Measurements from ENCODE around the gene CIAO1. TPM values are rescaled to one million over a fixed set of nuclear protein-coding genes. Genes with fewer than 3 reads are reported as not detected.

The CIAO1 gene
- total and polyA plus RNA-seq, 2 of the 4 experiments (the other 2 are of a cell fraction), result 81.1 to 94.3 TPM

GRCh38 chr2:96241900-96242611 lies 24.0 kb upstream of the CIAO1 start:
- Histone ChIP-seq H3K4ac (ENCODE audit: low read depth, low read length) (peak overlapping the region; percentile 80), H3K79me1 (ENCODE audit: low read depth in 1 of 2, low read length in 2 of 2) (peaks cover 0 to 4% of the 10 kb centered on the region in 2 experiments; a peak in 1 of 4 replicates), H3K4me3 (ENCODE audit: insufficient read depth, low read depth, low read length) (no peak overlapping the region), H3K9me3 (ENCODE audit: control insufficient read depth, insufficient read depth, low read length) (peaks cover 2% of the 10 kb centered on the region; the same call in 1 of the 2 replicates), H2AK9ac (replicated peaks; ENCODE audit: low read depth, low read length, poor library complexity) (no peak overlapping the region), H3K36me3 (ENCODE audit: control insufficient read depth, insufficient read depth, low read length) (peaks cover 4% of the 10 kb centered on the region), H2AK5ac (ENCODE audit: low read depth, low read length) (no peak overlapping the region; the same call in 1 of the 2 replicates), H3K4me1 (ENCODE audit: control insufficient read depth, insufficient read depth, low read length) (peaks cover 3% of the 10 kb centered on the region; the same call in 1 of the 2 replicates), H4K20me1 (ENCODE audit: insufficient read depth, low read length) (no peaks in the 10 kb centered on the region), H2BK20ac (ENCODE audit: low read depth, low read length) (peak overlapping the region; percentile 24; the same call in 1 of the 2 replicates), H3K14ac (replicated peaks; ENCODE audit: low read depth, low read length) (peak overlapping the region; percentile 61; the same call in 1 of the 2 replicates), H3K23ac (ENCODE audit: low read depth, low read length) (peak overlapping the region; percentile 21; the same call in 1 of the 2 replicates), H2AFZ (replicated peaks; ENCODE audit: low read length, poor library complexity) (peak overlapping the region; percentile 44), H4K8ac (ENCODE audit: low read depth in 2 of 2, low read length in 2 of 2) (peak overlapping the region; percentile 73 to 92), H3K27ac (ENCODE audit: insufficient read depth, low read length) (peak overlapping the region; percentile 22; the same call in 1 of the 2 replicates), H2BK120ac (ENCODE audit: low read depth, low read length) (peak overlapping the region; percentile 32; the same call in 1 of the 2 replicates), H4K91ac (ENCODE audit: insufficient read depth, low read depth, low read length) (0 out of 2 replicates have a peak overlapping the region, but pooled peaks have one; percentile 0), H2BK15ac (ENCODE audit: low read depth, low read length) (peak overlapping the region; percentile 60; the same call in 1 of the 3 replicates), H3K9ac (ENCODE audit: low read depth, low read length) (no peak overlapping the region), H3K27me3 (ENCODE audit: control insufficient read depth, insufficient read depth, low read length) (no peaks in the 10 kb centered on the region), H4K5ac (ENCODE audit: low read depth, low read length) (peak overlapping the region; percentile 77; the same call in 1 of the 2 replicates), H3K18ac (ENCODE audit: low read depth, low read length) (peak overlapping the region; percentile 17; the same call in 1 of the 2 replicates), H3K56ac (ENCODE audit: extremely low read depth, insufficient read depth, low read length) (no peak overlapping the region; the same call in 1 of the 2 replicates), H3K4me2 (ENCODE audit: low read depth, low read length) (peak overlapping the region; percentile 9; the same call in 1 of the 2 replicates), H3K9me1 (ENCODE audit: insufficient read depth, low read length) (peaks cover 14% of the 10 kb centered on the region; the same call in 1 of the 2 replicates), H2BK5ac (ENCODE audit: low read depth, low read length, poor library complexity, severe bottlenecking) (peak overlapping the region; percentile 27)
- BruUV-seq (replicated peaks), result no TSS peak
- intact Hi-C loops (cut with micrococcal nuclease), result no loop called here
- ATAC-seq (ENCODE audit: low read depth) (peak; percentile 95), DNase-seq (peak; percentile 86)
- ChIA-PET POLR2A (ENCODE audit: unreplicated experiment) (interaction anchor here (0.5 kb wide), 1 partner anchor 79 kb away, joined by 3 read pairs; no protein-coding TSS in a partner anchor), CTCF (no interaction called here)
- TF ChIP-seq NFE2L2 (IDR thresholded peaks at IDR 0.05; ENCODE audit: low read depth, low read length) (no peak), MAZ (IDR thresholded peaks at IDR 0.05; ENCODE audit: borderline replicate concordance, low read depth, low read length) (0 out of 2 replicates have a peak, but pooled peaks have one; percentile 16), CEBPB (IDR thresholded peaks at IDR 0.05; ENCODE audit: low read depth, low read length) (peak; percentile 82), MXI1 (IDR thresholded peaks at IDR 0.05; ENCODE audit: borderline replicate concordance, low read depth, low read length) (no peak), BHLHE40 (IDR thresholded peaks at IDR 0.05; ENCODE audit: low read depth, low read length) (no peak), ELK1 (IDR thresholded peaks at IDR 0.05; ENCODE audit: borderline replicate concordance, low read depth, low read length) (no peak), FOS (IDR thresholded peaks at IDR 0.05; ENCODE audit: low read depth, low read length) (no peak), RFX5 (IDR thresholded peaks at IDR 0.05; ENCODE audit: low read depth, low read length) (no peak), MAFK (IDR thresholded peaks at IDR 0.05; ENCODE audit: low read depth, low read length) (no peak), CTCF (conservative IDR thresholded peaks at IDR 0.05; ENCODE audit: low read depth, low read length) (no peak), RAD21 (IDR thresholded peaks at IDR 0.05; ENCODE audit: low read length) (no peak), RCOR1 (IDR thresholded peaks at IDR 0.05; ENCODE audit: insufficient replicate concordance, low read length) (no peak)
- dilution Hi-C loops (cut with HindIII; ENCODE audit: low sequenced_read_pairs, unreplicated experiment), result no loop called here
- WGBS, 2 experiments (ENCODE audit: extremely low coverage in 2 of 2, insufficient read length in 1 of 2), result no CpG with 5 or more reads among the region's 5 CpGs
- in situ Hi-C loops (cut with MboI; ENCODE audit: low sequenced_read_pairs), result no loop called here

Data from IMR-90 (cell line).